Measurements from ENCODE around the gene CD101.

DNA sequence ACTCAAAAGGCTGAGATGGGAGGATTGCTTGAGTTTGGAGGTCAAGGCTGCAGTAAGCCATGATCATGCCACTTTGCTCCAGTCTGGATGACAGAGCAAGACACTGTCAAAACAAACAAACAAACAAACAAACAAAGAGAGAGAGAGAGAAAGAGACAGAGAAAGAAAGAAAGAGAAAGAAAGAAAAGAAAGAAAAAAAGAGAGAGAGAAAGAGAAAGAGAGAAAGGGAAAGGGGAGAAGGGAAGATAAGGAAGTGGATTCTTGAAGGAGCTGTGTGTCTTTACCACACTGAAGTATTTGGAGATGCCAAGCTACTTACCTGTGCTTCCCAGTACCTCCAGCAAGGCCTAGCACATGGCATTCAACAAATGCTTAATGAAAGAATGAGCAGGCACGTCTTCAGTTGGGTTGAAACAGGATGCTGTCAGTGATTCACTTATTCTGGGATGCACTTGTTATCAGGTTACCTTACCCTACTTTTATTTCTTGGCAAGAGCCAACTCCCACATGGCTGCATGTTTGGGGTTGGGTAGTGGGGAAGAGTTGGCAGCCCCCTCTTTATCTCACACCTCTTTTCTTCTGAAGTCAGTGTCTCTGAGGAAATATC lies 28.8 kb downstream of the CD101 start:
- no peak for TF ChIP-seq CTCF (conservative IDR thresholded peaks at IDR 0.05 in 1 of 2, IDR thresholded peaks at IDR 0.05 in 1 of 2; ENCODE audit: extremely low read depth in 1 of 2, insufficient read depth in 1 of 2, low read depth in 1 of 2, low read length in 2 of 2)
- TF ChIP-seq EZH2 (IDR thresholded peaks at IDR 0.05; ENCODE audit: borderline replicate concordance, low read length): no peak
